GM19238 (cell line): ENCODE data around the gene FTO.

ENCODE experiments used
- DNase-seq: peaks from one replicate; pipeline ENCODE4 v3.0.0; 2011; ENCODE audit warnings: low spot score; ENCODE audit not compliant: insufficient read length

Gene FTO

DNA sequence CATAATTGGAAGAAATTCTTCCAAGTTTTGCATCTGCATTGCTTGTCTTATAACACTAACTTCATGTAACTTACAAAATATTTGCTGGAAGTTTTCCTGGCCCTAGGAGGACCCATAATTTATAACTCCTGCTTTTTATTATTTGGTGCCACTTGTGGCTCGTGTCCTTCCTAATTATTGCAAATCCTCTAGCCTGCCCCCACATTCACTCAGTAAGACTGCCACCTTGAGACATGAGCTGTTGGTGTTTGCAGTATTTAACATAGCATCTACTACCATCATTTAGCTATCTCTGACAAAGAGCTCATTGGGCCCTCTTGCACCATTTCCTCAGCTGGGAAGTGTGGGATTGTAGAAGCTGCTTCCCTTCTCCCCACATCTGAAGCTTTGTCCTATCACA lies 49.5 kb downstream of the FTO start:
- DNase-seq, result no peak

GRCh38 chr16:53755026-53755910 lies 51.3 kb downstream of the FTO start:
- DNase-seq, result no peak

GRCh38 chr16:53756275-53756996 lies 52.5 kb downstream of the FTO start:
- DNase-seq, result no peak

- no peak for DNase-seq
Observed at GRCh38 chr16:53757971-53758609, 54.1 kb downstream of the FTO start.

GRCh38 chr16:53761962-53762703 lies 58.2 kb downstream of the FTO start:
- no peak for DNase-seq

GRCh38 chr16:53766304-53767016 lies 62.5 kb downstream of the FTO start:
- DNase-seq, result no peak

GRCh38 chr16:53768167-53768566 lies 64.2 kb downstream of the FTO start:
- DNase-seq, result no peak

DNA sequence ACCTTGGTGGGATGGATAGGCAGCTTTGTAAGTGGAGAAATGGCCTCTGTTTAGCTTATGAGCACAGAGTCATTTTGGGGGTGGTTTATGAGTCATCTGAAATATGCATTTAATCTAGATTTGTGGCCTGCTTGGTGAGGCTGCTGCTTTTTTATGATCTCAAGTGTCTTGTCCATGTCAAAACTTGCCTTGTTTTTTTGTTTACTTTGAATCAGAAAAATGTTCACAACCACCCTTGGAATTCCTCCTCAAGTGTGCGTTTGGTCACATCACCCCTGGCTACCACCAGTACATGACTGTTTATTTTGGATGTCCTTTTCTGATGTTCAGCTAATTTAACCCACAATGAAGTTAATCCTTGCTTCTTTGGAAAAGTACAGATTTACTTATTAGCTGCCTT lies 64.6 kb downstream of the FTO start:
- no peak for DNase-seq

- no peak for DNase-seq
Observed at GRCh38 chr16:53769185-53769584, 65.2 kb downstream of the FTO start.

DNA sequence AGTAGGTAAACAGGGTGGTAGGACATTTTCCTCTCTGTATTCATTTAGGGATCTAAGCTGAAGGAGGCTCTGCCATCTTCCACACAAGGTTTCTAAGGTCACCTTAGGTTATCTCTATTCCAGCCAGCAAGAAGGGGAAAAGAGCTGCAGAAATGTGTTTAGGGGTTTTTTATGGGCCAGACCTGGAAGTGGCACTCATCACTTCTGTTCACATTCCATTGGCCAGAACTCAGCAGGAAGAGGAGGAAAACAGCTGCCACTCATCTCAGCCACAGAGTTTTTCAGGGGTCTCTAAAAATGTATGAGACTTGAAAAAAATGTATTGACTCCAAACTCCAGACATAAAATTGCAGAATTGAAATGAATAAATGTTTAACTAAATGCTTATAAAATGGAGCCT lies 65.8 kb downstream of the FTO start:
- DNase-seq, result no peak

- no peak for DNase-seq
Observed at GRCh38 chr16:53770641-53771040, 66.7 kb downstream of the FTO start.

GRCh38 chr16:53771655-53772497 lies 67.9 kb downstream of the FTO start:
- no peak for DNase-seq

GRCh38 chr16:53773150-53773846 lies 69.3 kb downstream of the FTO start:
- peak; percentile 5 for DNase-seq

- no peak for DNase-seq
Observed at GRCh38 chr16:53773881-53774280, 69.9 kb downstream of the FTO start.

GRCh38 chr16:53775106-53775820 lies 71.3 kb downstream of the FTO start:
- no peak for DNase-seq

- no peak for DNase-seq
Observed at GRCh38 chr16:53775821-53776431, 72.0 kb downstream of the FTO start.

- no peak for DNase-seq
Observed at GRCh38 chr16:53779186-53779585, 75.2 kb downstream of the FTO start.

GRCh38 chr16:53780051-53780450 lies 76.1 kb downstream of the FTO start:
- DNase-seq, result no peak
